HG02571 (cell line): Measurements from ENCODE around the gene CDC25A.

ENCODE experiments used
- ATAC-seq: cut with Tn5 transposase; IDR thresholded peaks from one replicate; pipeline ENCODE4 v1.9.1; 2021; ENCODE audit warnings: mild to moderate bottlenecking, moderate library complexity; ENCODE audit not compliant: unreplicated experiment

CDC25A gene

DNA sequence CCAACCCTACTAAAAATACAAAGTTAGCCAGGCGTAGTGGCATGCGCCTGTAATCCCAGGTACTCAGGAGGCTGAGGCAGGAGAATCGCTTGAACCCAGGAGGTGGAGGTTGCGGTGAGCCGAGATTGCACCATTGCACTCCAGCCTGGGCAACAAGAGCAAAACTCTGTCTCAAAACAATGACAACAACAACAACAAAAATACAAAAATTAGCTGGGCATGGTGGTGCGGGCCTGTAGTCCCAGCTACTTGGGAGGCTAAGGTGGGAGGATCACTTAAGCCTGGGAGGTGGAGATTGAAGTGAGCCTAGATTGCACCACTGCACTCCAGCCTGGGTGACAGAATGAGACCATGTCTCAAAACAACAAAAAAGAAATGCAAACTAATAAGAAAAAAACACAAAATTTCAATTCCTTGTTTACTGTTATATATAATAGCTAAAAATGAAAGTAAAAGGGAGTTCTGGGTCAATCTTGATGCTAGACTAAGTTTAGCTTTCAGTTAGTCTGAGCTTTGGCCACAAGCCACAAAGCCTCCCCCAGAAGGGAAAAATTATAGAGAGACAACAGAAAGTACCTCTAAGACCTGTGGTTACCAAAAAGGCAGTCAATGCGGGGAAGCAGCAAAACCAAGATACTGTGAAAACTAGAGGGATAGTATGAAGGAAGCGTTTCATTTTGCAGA is 76.0 kb downstream of the CDC25A start:
- peak; percentile 73 for ATAC-seq

DNA sequence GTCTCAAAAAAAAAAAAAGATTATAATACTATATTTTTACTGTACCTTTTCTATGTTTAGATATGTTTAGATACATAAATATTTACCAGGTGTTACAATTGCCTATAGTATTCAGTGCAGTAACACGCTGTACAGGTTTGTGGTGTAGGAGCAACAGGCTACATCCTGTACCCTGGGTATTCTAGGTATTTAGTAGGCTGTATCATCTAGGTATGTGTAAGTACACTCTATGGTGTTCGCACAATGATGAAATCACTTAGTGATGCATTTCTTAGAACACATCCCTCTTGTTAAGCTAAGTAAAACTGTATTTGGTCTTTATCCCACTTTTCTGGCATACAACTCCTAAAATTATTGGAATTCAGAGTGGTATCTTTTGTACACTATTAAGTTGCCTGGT is 77.8 kb downstream of the CDC25A start:
- no peak for ATAC-seq

GRCh38 chr3:48107227-48107626 is 81.0 kb downstream of the CDC25A start:
- no peak for ATAC-seq
